ENCODE data around the gene STK4. TPM values are rescaled to one million over a fixed set of nuclear protein-coding genes. Genes with fewer than 3 reads are reported as not detected.

Gene STK4
- total RNA-seq, 1 donor from 2014 or later = 245 TPM

GRCh38 chr20:45114465-45115385, 148.4 kb downstream of the STK4 start, which contains the start of gene WFDC5:
TSS of gene WFDC5 (minus strand) at chr20:45115174. CDS start at chr20:45115083, 91 bp downstream.
- CTCF ChIA-PET = no interaction called here
- no peak for TF ChIP-seq CTCF (IDR thresholded peaks at IDR 0.05)
- H3K9me3 Mint-ChIP-seq = no peaks in the 10 kb centered on the region
- no peak within 1 kb of the TSS for H3K27ac Mint-ChIP-seq
- intact Hi-C loops (cut with micrococcal nuclease) = no loop called here
- POLR2A ChIA-PET = no interaction called here
- DNase-seq = no peak
- H3K36me3 Mint-ChIP-seq (ENCODE audit: low read depth) = no peaks in the 10 kb centered on the region
- H3K27me3 Mint-ChIP-seq = peaks cover 18% of the 10 kb centered on the region
- no peak for ATAC-seq (ENCODE audit: low read depth)
- no peaks in the 10 kb centered on the region for H3K4me1 Mint-ChIP-seq
- H3K4me3 Mint-ChIP-seq = no peak within 1 kb of the TSS

GRCh38 chr20:45115386-45115774, 149.1 kb downstream of the STK4 start:
- Mint-ChIP-seq H3K9me3 (no peaks in the 10 kb centered on the region), H3K4me3 (no peak overlapping the region), H3K36me3 (ENCODE audit: low read depth) (no peaks in the 10 kb centered on the region), H3K4me1 (no peaks in the 10 kb centered on the region), H3K27me3 (peaks cover 21% of the 10 kb centered on the region), H3K27ac (no peak overlapping the region)
- intact Hi-C loops (cut with micrococcal nuclease) = no loop called here
- ChIA-PET POLR2A (no interaction called here), CTCF (no interaction called here)
- no peak for TF ChIP-seq CTCF (IDR thresholded peaks at IDR 0.05)
- DNase-seq = no peak
- ATAC-seq (ENCODE audit: low read depth) = no peak

GRCh38 chr20:45115829-45116228, 149.5 kb downstream of the STK4 start:
- Mint-ChIP-seq H3K27me3 (peaks cover 21% of the 10 kb centered on the region), H3K4me3 (no peak overlapping the region), H3K9me3 (no peaks in the 10 kb centered on the region), H3K27ac (no peak overlapping the region), H3K36me3 (ENCODE audit: low read depth) (no peaks in the 10 kb centered on the region), H3K4me1 (no peaks in the 10 kb centered on the region)
- no peak for TF ChIP-seq CTCF (IDR thresholded peaks at IDR 0.05)
- no peak for DNase-seq
- ATAC-seq (ENCODE audit: low read depth) = no peak
- intact Hi-C loops (cut with micrococcal nuclease) = no loop called here
- CTCF ChIA-PET = no interaction called here
- POLR2A ChIA-PET = no interaction called here

- Mint-ChIP-seq H3K4me1 (no peaks in the 10 kb centered on the region), H3K9me3 (no peaks in the 10 kb centered on the region), H3K27ac (no peak overlapping the region), H3K27me3 (peaks cover 24% of the 10 kb centered on the region), H3K4me3 (no peak overlapping the region), H3K36me3 (ENCODE audit: low read depth) (no peaks in the 10 kb centered on the region)
- no peak for TF ChIP-seq CTCF (IDR thresholded peaks at IDR 0.05)
- ChIA-PET POLR2A (no interaction called here), CTCF (no interaction called here)
- ATAC-seq (ENCODE audit: low read depth) = no peak
- DNase-seq = no peak
- intact Hi-C loops (cut with micrococcal nuclease) = no loop called here
Measured at GRCh38 chr20:45117581-45117980, 151.3 kb downstream of the STK4 start.

- Mint-ChIP-seq H3K4me1 (no peaks in the 10 kb centered on the region), H3K9me3 (no peaks in the 10 kb centered on the region), H3K4me3 (no peak overlapping the region), H3K36me3 (ENCODE audit: low read depth) (no peaks in the 10 kb centered on the region), H3K27ac (no peak overlapping the region), H3K27me3 (peaks cover 26% of the 10 kb centered on the region)
- CTCF ChIA-PET = no interaction called here
- TF ChIP-seq CTCF (IDR thresholded peaks at IDR 0.05) = no peak
- intact Hi-C loops (cut with micrococcal nuclease) = no loop called here
- POLR2A ChIA-PET = no interaction called here
- ATAC-seq (ENCODE audit: low read depth) (no peak), DNase-seq (no peak)
Measured at GRCh38 chr20:45118028-45118427, 151.7 kb downstream of the STK4 start.

All from activated B cell treated with CpG ODN at 0.5 μM for 24 hours (primary cell).